ENCODE results near the gene AK9.
A peak's percentile ranks its signal among the peaks of the same experiment; 100 is the strongest.

The AK9 gene

DNA sequence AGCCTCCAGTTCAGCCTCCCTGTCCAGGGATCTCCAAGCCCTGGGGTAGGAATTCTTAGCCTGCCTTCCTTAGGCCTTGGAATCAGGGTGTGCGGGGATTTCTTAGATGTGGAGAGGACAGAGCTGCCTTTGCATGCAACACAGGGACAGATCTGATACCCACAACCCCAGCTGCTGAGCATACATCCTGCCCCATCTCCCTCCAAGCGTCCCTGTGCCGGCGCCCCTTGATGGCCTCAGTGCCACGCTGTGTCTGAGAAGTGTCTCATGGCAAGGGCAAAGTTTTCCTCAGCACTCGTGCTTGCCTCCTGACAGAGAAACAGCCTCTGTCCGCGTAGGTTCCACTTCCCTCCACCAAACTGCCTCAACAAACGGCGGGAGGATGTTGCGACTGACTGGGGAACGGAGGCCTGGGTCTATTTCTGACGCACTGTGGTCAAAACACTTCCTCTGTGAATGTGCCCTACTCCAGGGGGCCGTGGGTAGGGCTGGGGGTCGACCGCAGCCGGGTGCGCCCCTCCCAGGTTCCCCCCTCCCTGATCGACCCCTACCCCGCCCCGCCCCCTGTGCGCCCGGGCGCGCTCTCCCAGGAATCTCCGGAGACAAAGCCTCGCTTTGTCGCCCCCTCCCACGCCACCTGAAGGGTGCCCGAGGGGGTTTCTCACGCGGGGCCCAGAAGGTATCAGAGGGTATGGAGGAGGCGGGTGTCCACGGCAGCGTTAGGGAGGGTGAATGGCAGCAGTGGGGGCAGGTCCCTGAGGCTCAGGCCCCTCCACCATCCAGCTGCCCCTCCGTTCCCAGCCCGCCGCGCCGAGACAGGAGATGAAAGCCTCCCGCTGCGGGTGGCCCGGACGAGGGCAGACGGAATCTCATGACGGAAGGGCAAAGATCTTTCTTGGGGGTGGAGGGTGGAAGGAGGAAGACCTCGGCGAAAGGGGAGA lies 236.2 kb downstream of the AK9 start:
- DNase-seq, result peak; percentile 46

DNA sequence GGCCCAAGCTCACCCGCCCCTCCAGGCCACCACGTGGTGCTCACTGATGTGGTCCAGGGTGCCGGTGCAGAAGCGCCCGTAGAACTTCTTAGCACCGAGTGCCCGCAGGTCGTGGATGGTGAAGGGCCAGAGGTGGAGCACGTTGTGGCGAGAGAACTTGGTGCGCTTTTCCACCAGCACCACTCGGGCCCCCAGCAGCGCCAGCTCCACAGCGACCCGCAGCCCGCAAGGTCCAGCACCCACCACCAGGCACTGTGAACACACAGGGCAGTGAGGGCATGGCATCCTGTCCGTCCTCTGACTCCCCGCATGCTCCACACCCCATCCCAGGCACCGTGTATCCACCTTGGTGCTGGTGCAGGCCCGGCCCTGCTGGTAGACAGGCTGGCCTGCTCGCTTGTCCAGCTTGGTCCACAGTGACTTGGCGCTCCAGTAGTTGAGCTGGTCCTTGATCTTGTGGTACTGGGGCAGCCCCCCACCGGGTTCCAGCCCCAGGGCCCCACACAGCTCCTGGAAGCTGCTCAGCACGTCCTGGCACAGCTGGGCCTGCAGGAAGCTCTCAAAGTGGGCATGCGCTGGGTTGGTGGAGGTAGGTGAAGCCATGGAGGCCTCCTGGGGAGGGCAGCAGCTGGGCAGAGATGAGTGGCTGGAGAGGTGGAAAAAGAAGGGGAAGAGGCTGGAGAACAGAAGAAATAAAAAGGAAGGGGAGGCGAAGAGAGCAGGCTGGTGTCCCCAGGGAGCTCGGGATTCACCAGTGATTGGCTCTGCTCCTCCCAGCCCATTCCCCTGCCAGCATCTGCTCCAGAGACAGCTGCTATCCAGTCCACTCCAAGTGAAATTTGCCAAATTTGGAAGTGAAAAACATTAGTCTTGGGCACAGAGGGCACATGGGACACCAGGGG lies 237.2 kb downstream of the AK9 start:
- DNase-seq, result no peak

DNA sequence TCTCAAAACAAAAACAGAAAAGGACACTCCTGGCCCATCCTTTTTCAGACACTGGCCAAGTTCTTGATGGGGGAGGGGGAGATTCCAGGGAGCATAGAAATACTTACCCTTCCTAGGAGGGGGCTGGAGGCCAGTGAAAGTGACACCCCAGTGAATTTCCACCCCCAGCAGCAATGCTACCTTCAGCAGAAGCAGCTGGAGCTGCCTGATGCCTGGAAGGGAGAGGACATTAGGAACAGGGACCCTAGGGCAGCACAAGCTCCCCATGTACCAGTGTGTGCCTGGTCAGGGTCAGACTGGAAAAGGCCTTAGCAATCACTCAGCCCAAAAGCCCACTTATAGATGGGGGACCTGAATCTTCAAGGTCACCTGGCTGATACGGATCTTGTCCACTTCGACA lies 237.8 kb downstream of the AK9 start:
- no peak for DNase-seq

DNA sequence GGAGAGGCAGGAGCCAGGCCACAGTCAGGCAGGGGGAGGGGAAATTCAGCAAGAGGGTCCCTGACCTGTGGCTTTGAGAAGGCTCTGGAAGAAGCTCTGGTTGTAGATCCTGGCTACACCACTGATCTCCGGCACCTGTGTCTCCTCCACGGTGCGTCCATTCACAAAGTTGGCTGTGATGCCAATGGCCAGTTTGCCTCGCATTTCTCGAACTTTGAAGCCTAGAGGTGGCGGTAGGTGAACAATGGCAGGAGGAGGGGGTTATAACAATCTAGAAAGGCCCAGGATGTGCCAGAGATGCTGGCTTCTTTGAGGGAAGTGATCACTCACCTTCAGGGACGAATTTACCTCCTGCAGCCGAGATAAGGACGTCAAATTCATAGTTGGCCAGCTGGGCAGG lies 238.8 kb downstream of the AK9 start:
- DNase-seq, result no peak

DNA sequence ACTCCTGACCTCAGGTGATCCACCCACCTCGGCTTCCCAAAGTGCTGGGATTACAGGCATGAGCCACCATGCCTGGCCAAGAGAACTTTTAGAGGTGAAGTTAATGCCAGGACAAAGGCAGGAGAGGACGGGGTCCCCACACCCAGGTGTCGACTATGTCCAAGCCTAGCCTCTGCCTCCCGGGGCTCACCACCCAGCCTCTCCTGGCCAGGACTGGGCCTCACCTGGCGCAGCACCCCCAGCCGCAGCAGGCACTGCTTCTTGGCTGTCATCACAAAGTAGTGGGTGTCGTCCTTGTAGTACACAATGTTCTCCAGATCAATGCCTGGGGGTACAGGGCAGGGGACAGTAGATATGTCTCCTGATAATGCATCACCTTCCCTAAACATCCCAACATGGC lies 239.6 kb downstream of the AK9 start:
- DNase-seq, result no peak

DNA sequence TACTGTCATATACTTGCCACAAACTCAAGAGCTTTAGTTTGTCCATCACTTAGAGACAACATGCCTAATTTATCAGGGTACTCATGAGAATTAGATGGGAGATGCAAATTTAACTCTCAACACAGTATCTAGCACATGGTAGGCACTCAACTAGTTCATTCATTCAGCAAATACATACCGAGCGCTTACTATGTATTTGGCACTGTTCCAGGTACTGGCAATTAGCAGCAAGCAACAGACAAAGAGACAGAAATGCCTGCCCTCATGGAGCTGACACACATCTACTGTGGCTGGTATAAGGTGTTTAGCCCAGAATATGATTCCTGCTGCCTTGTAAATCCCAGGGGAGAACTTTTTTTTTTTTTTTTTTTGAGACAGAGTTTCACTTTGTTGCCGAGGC lies 240.2 kb downstream of the AK9 start:
- DNase-seq, result no peak

DNA sequence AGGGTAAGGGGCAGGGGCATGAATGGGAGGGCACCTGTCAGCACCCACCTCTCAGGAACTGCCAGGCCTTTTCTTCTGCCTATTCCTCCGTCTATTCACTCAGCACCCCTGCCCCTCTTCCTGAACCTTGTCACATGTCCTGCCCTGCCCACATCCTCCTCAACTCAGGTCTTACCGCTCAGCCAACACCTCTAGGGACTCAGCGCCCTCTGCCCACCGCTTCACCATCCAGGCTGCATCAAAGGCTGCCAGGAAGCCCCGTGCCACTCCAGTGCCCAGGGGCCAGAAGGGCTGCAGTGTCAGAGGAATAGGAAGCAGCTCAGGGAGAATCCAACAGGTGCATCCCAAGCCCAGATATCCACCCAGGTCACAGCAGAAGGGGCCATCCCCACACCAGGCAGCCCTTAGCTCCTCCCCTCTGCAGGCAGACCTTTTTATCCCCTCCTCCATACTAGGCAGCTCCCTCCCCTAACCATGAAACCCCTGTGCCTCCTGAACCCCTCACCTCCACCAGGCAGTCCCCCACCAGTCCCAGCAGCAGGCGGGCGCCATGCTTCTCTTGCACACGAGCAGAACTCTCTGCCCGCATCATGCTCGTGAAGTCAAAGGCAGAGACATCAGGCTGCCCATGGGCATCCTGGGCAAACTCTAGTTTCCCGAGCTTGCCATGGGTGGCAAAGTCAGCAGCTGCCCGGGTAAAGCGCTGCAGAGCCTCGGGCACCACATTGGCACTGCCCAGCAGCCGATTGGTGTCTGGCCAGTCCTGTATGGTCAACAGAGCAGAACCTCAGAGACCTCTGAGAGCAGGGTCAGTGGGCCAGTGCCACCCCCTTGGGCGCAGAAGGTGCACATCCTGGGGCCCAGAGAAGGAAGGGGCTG lies 241.0 kb downstream of the AK9 start:
- no peak for DNase-seq

DNA sequence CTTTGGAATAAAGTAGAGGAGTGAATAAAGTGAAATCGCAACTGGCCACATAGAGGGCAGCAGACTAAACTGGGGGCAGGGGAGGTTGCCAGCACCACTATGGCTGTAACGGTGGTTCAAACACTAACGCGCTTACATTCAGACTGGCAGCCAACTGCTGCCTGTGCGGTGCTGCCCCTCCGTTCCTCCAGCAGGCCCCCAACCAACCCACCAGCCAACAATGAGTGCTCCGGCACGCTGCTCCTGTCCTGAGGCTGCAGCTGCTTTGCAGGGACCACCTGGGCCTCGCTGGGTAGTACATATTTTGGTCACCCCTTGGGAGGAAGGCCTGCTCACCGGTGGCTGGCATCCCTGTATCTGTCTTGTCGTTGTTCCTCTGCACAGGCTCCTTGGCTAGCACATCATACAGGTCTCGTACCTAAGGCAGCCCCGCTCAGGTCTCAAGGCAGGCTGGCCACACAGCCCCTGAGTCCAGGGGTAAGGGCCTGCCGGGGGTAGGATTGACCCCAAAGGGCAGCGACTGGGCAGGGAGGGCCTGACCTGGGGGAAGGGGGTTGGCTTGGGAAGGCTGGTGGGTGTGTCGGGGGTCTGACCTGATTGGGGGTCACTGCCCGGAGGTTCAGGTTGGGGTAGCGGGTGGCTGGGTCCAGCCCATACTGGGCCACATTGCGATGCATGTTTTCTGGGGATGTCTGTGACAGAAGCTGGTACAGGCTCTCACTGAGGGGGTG lies 241.8 kb downstream of the AK9 start:
- no peak for DNase-seq

DNA sequence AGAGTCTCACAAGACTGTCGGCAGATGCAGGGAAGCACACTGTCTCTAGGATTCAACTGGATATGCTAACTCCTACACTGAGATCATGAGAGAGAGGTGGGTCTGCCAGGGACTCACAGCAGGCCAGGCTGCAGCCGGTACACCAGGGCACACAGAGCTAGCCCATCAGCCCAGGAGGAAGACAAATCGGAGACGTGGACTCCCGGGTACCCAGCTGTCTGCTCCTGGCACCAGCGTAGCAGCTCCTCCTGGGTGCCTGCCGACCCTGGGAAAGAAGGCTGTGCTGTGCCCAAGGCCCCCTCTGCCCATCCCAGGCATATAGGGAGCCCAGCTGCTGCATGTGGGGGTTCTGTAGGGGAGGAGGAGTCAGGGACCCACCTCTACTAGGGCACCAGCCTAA lies 242.4 kb downstream of the AK9 start:
- no peak for DNase-seq

DNA sequence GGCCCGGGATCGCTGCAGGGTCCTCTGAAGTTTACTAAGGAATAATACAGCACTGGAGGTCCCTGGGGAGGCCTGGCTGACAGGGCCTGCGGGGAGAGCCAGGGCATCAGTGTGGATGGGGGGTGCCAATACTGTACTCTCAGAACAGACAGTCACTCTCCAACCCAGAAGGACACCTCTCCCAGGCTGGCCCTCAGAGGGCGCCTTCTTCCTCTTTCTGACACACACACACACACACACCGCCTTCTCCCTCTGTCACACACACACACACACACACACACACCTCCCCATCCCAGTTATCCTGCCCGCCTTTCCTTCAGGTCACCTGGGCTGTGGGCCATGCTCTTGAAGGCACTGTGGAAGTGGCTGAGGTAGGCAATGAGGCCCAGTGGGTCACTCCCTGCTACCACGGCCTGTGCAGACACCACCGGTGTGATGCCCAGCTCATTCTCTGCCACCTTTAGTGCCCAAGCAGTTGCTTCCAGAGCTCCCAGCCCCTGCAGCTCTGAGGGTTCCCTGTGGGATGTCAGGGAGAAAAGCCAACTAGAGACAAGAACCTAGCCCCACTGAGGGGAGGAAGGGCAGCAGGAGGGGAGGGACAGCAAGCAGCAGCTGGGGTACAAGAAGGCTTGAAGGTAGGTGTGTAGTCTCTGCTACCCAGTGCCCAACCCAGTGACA lies 243.0 kb downstream of the AK9 start:
- DNase-seq, result no peak

DNA sequence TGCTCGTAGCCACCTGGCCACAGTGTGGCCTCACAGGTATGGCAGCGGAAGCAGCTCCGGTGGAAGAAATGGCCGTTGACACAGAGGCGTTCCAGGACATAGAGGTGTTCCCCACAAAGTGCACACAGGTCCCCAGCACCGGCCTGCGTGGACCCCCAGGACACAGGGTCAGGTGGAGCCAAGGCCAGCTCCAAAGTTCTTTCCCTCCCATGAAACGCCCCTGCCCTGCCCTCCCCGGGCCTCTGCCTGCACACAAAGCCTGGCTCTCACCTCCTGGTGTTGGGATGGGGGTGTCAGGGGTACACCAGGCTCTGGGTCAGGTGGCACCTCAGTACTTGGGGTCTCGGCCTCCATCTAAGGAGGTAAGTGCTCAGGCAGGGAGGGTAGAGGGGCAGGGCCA lies 243.9 kb downstream of the AK9 start:
- no peak for DNase-seq

DNA sequence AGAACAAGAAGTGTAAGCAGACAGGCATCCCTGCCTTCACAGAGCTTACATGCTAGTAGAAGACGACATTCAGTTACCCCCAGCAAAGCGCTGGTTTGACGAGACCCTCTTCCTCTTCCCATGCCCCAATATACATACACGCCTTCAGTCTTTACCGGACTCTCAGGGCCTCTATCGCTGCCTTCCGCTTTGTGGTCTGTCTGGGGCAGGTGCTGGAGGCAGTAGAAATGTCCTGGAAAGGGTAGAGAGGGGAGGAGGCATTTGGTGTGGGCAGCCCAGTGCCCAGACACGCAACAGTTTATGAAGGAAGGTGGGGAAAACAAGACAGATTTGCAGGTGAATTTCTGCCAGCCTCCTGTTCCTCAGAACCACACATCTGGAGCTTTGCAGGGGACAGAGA lies 244.5 kb downstream of the AK9 start:
- no peak for DNase-seq

DNA sequence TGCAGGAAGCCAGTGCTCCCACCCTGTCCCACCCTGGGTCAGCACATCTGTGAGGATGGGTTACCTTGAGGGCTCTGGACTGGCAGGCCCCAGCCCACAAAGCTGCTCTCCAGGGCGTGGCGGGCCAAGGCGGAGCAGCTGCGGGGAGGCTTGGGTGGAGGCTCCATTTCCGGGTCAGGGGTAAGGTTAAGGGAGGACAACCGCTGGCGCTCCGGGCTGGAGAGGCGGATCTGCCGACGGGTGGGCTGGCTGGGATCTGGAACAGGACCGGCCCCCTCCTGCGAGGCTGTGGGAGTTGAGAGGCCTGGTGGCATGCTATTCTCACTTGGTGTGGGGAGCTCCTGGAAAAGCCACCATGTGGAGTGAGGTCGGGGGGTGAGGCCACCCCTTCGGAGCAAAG lies 244.9 kb downstream of the AK9 start:
- no peak for DNase-seq

DNA sequence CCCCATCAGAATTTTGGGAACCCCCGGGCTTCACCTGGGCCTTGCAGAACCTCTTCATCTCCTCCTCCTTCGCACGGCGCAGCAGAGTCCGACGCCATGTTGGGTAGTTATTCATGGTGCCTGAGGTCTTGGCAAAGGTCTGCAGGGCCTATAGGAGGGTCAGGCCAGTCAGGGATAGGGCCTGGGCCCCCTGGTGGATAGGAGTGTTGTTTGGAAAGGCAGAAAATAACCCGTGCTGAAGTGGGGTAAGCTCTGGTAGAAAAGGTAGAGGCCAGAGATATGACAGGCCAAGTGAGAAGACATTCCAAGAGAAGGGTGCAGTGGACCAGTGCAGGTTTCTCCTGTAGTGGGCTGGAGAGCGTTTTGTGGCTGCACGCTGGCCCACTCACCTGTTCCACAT lies 245.6 kb downstream of the AK9 start:
- no peak for DNase-seq

DNA sequence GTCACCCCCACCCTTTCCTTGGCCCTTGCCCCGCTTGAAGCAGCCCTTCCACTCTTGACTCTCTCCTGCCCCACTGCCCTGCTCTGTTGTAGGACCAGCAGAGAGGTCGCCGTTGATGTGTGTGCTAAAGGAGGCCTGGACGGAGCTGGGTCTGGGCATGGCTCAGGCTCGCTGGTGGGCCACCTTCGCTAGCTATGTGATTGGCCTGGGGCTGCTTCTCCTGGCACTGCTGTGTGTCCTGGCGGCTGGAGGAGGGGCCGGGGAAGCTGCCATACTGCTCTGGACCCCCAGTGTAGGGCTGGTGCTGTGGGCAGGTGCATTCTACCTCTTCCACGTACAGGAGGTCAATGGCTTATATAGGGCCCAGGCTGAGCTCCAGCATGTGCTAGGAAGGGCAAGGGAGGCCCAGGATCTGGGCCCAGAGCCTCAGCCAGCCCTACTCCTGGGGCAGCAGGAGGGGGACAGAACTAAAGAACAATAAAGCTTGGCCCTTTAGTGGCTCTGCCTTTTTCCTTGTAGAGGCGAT lies 247.5 kb downstream of the AK9 start:
- DNase-seq, result no peak

All from stimulated activated CD4-positive, alpha-beta T cell treated with anti-CD3 and anti-CD28 coated beads, Interleukin-12 subunit alpha, Interleukin-12 subunit beta, amount 100 ng/mL, for 4 hours (primary cell).